Mammary epithelial cell (primary cell): ENCODE measurements around the gene GRID1.

Source experiments
- EZH2 ChIP-seq: IDR thresholded peaks from 2 replicates; pipeline ENCODE4 v1.6.1; 2012; ENCODE audit warnings: low read length, inconsistent platforms, borderline replicate concordance
- TF ChIP-seq, protein P1 (sequence below), 2 donors: IDR thresholded peaks in 1 of 2; conservative IDR thresholded peaks in 1 of 2; 2 replicates each; pipeline ENCODE4 v1.5.1; 2011 to 2012; ENCODE audit warnings: inconsistent platforms in 2 of 2, low read length in 2 of 2, mild to moderate bottlenecking in 2 of 2, control low read depth in 1 of 2, low read depth in 1 of 2; ENCODE audit not compliant: insufficient read depth in 1 of 2; ENCODE audit errors: extremely low read depth in 1 of 2

DNA sequence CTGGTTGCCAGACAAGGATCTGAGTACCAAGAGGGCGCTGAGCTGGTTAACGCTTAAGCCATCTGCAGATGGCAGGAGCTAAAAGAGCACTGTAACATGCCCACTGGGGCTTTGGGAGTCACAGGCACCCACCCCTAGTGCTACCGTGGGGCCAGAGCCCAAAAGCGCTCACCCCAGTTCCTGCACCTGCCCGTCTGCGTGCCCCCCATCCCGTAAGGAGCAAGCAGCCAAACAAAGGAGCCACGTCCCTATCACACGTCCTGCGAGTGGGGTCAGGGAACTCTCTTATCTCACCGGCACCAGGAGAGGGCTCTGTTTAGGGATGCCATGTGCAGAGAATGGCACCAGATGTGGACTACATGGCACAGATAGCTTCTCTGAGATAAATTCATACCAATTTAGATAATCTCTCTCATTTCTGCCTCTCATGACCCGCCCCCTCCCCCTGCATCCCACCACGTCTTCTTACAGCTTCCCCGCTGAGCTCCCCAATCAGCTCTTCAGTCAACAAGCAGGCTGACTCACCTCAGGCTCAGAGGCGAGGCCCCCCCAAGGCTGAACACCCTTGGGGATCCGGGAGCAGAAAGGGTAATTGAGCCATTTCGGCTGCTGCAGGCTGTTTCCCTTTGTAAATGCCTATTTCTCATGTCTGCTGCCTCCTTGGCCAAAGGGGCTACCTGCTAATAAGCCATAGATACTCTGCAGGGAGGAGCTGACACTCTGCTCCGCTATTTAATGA is 235.7 kb downstream of the GRID1 start:
- TF ChIP-seq EZH2: no peak
- TF ChIP-seq, protein P1, sequence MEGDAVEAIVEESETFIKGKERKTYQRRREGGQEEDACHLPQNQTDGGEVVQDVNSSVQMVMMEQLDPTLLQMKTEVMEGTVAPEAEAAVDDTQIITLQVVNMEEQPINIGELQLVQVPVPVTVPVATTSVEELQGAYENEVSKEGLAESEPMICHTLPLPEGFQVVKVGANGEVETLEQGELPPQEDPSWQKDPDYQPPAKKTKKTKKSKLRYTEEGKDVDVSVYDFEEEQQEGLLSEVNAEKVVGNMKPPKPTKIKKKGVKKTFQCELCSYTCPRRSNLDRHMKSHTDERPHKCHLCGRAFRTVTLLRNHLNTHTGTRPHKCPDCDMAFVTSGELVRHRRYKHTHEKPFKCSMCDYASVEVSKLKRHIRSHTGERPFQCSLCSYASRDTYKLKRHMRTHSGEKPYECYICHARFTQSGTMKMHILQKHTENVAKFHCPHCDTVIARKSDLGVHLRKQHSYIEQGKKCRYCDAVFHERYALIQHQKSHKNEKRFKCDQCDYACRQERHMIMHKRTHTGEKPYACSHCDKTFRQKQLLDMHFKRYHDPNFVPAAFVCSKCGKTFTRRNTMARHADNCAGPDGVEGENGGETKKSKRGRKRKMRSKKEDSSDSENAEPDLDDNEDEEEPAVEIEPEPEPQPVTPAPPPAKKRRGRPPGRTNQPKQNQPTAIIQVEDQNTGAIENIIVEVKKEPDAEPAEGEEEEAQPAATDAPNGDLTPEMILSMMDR (conservative IDR thresholded peaks at IDR 0.05 in 1 of 2, IDR thresholded peaks at IDR 0.05 in 1 of 2; ENCODE audit: extremely low read depth in 1 of 2, insufficient read depth in 1 of 2, low read depth in 1 of 2, low read length in 2 of 2): no peak
